ENCODE results near the gene KLF13. TPM values are rescaled to one million over a fixed set of nuclear protein-coding genes. Genes with fewer than 3 reads are reported as not detected.

KLF13 gene
- total RNA-seq, 1 donor from 2014 or later: 23.1 TPM

DNA sequence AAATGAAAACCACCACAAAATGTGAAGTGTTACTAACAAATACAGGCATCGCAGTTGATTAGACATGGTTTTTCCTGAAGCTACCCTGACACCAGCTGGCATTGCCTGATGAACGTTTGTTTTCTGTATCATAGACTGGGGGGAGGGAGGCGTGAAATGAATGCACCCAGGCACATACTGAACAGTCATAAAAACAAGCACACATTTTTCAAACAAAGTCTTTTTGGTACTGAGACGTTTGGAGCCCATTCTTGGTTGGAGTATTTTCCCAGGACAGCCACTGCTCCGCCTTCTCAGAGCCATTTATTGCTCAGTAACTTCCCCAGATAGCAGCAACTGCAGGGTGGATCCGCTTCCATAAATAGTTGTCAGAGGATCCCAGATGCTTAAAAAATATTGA lies 52.4 kb downstream of the KLF13 start:
- DNase-seq (ENCODE audit: low spot score): no peak

GRCh38 chr15:31379577-31379976 lies 52.9 kb downstream of the KLF13 start:
- DNase-seq (ENCODE audit: low spot score): no peak

- no peak for DNase-seq (ENCODE audit: low spot score)
Measured at GRCh38 chr15:31381801-31382712, 55.4 kb downstream of the KLF13 start.

DNA sequence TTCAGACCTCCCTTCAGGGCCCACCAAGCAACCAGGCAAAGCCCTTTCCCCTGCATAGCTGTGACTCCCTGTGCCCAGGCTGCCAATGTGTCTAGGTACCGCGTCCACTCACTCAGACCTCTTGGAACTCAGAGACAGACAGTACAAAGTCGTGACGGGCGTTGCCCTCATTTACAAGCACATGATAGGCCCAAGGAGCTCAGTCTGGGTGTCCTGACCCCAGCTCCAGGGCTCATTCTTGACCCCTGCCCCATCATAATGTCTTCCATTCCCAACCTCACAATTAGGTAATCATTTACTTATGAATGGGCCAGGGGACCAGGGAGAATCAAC lies 56.0 kb downstream of the KLF13 start:
- no peak for DNase-seq (ENCODE audit: low spot score)

DNA sequence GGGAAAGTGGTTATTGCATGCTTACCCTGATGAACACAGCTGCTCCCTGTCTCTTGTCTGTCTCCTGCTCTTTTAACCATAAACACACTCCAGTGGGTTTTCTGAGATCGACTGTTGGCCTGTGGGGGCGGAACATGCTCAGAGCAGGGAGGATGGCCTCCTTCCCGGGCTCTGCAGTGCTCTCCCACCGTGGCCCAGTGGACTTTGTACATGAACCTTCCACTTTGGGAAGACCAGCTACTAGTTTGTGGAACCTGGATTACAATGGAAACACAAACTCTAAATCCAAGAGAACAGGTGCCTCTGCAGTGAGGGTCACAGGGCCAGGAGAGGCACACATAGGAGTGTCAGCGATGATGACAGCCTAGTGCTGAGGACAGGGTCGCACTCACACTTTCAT lies 56.5 kb downstream of the KLF13 start:
- DNase-seq (ENCODE audit: low spot score): no peak

DNA sequence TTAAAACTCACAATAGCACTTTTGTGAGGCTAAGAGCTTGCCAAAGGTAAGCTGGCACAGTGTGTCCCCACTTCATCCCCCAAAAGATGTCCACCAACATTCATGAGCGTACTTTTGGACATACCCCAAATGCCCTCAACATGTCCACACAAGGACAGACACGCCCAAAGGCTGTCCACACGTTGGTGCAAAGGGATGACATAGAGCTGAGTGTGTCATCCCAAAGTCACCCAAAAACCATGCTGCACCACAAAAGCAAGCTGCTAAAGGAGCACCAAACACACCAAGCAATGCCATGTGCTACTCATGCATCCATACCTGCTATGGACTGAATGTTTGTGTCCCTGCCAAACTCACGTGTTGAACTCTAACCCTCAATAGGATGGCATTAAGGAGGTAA lies 57.9 kb downstream of the KLF13 start:
- no peak for DNase-seq (ENCODE audit: low spot score)

- no peak for DNase-seq (ENCODE audit: low spot score)
Measured at GRCh38 chr15:31385736-31386135, 59.1 kb downstream of the KLF13 start.

DNA sequence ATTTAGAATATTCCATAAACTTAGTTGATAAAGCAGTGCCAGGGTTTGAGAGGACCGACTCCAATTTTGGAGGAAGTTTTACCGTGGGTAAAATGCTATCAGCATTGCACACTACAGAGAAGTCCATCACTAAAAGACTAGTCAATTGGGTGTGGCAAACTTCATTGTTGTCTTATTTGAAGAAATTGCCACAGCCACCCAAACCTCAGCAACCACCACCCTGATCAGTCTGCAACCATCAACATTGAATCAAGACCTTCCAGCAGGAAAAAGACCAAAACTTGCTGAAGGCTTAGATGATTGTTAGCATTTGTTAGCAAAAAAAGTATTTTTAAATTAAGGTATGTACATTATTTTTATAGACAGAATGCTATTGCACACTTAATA lies 60.5 kb downstream of the KLF13 start:
- DNase-seq (ENCODE audit: low spot score): no peak

GRCh38 chr15:31387479-31388118 lies 61.0 kb downstream of the KLF13 start:
- DNase-seq (ENCODE audit: low spot score): no peak

DNA sequence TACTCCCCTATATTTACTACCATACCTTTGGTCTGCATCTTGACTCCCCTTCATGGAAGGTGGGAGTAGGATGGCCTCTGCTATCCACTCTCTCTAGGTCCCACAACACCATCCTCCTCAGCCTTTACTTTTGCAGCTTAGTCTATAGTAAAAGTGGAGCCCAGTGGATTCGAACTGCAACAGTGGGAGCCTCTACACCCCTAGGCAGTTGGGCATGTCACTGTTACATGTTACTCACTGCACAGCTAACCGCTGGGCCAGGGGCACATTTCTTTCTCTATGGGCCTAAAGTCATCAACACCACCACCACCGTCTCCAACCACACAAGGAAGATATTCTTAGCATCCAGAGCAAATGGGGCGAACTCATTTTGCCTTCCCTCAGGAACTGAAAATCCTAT lies 62.9 kb downstream of the KLF13 start:
- no peak for DNase-seq (ENCODE audit: low spot score)

- no peak for DNase-seq (ENCODE audit: low spot score)
Measured at GRCh38 chr15:31390029-31390428, 63.4 kb downstream of the KLF13 start.

- no peak for DNase-seq (ENCODE audit: low spot score)
Measured at GRCh38 chr15:31390777-31391486, 64.3 kb downstream of the KLF13 start.

DNA sequence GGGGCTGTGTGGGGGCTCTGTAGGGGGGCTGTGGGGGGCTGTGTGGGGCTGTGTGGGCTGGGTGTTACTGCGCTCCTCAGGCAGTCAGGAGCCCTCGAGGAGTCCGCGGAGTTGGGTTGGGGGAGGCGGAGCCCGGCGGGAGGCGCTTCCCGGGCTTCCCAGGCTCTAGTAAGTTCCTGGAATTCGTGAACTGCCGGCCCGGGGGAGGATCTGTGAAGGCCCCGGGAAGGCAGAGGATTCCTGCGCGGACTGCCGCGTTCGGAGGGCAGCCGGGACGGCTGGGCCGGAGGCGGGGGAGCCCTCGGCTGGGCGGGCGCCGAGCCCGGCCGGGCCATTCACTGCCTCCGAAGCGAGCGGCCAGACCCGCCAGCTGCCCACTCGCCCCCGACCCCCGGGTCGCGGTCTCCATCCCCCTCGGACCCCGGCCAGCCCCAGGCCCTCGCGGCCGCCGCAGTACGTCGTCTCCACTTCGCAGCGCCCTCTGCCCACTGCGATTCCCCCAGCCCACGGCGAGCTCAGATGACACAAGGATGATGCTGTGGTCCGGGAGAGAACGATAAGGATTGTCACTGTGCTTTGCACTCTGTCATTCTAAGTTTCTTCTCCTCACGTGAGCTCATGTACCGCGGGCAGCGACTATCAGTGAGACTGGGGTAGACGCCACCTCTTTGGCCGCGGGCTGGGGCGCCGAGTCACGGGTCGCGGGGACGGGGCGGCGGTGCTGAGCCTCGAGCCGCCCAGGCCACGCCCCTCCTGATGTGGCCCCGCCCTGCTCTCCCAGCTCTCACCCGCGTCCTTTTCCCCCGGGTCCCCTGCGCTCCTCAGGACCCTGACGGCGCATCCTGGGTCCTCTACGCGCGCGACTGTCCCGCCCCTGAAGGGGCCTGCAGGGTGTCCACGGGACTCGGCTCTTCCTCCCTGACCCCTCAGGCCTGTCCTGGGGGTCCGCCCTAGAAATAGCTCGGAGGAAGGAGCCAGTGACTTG lies 65.3 kb downstream of the KLF13 start:
- peak; percentile 85 for DNase-seq (ENCODE audit: low spot score)

GRCh38 chr15:31392761-31393401 lies 66.2 kb downstream of the KLF13 start:
- no peak for DNase-seq (ENCODE audit: low spot score)

GRCh38 chr15:31393444-31394091 lies 66.9 kb downstream of the KLF13 start:
- no peak for DNase-seq (ENCODE audit: low spot score)

DNA sequence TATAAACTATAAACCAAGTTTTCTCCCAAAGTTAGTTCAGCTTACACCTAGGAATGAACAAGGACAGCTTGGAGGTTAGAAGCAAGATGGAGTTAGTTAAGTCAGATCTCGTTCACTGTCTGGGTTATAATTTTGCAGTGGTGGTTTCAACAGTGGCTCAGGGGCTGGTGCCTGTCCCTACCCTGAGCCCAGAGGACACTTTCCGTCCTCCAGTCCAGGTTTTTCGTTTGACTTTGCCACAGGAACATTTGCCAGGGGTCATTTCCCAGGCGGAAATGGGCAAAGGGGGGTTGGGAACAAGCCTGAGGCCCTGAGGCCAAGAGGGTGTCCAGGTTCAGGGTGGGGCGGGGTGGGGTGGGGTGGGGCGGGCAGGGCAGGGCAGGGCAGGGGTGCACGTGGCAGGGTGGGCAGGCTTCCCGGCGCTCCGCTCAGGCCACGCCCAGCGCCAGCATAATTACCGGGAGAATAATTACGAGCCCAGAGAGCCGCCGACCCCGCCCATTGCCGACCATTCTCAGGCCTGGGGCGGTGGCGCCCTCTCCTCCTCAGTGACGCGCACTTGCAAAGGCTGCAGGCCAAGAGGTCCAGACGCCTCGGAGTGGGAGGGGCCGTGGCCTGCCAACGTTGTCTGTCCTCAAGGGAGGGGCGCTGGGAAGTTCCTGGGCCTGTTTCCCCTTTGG lies 70.4 kb downstream of the KLF13 start:
- DNase-seq (ENCODE audit: low spot score): peak; percentile 87

GRCh38 chr15:31397851-31398661 lies 71.4 kb downstream of the KLF13 start:
- DNase-seq (ENCODE audit: low spot score): peak; percentile 22

GRCh38 chr15:31398677-31399301 lies 72.2 kb downstream of the KLF13 start:
- DNase-seq (ENCODE audit: low spot score): peak; percentile 29

Measured in umbilical cord (tissue), 2 donors.